Bone marrow (tissue), 2 donors: Measurements from ENCODE around the gene DECR2.
A peak's percentile ranks its signal among the peaks of the same experiment; 100 is the strongest.
"Not testable (repeated sequence)": the region's sequence is repeated elsewhere in the genome, so short reads cannot be mapped to it uniquely, and the experiment has no call there.

ENCODE experiments used
- DNase-seq, 2 donors: peaks; one replicate each; lab custom pipeline; 2025; lab: John Stamatoyannopoulos, UW

The DECR2 gene

DNA sequence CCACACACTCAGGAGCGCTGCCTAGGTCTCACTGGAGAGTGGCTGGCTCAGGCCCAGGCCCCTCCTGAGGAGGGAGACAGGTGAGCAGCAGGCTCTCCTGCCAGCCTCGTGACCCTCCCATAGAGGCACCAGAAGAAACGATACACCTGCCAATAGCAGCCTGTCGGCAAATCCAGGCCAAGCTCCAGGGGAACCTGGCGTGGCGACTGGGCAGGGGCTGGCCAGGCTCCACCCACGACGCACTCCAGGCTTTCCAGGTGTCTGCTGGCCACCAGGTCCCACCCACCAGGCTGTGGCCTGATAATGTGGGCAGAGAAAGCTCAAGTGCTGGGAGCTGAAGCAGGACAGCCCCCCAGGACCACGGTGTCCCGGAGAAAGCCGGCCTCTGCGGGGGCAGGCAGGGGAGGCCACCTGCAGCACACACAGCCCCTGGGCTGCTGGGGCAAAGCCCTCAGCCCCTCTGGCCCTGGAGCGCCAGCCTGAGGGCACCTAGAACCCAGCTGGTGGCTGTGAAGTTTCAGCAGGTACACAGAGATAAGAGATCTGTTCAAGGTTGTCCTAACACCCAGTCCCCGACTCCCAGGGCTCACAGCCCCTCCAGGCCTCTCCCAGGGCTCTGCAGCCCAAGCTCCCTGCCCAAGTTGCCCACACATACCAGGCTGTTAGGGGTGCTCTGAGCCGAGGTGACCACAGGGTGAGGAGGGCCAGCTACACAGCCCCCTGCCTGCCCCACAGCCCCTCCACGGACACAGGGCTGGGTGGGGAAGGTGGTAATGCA is 22.3 kb upstream of the DECR2 start:
- DNase-seq, result no peak

DNA sequence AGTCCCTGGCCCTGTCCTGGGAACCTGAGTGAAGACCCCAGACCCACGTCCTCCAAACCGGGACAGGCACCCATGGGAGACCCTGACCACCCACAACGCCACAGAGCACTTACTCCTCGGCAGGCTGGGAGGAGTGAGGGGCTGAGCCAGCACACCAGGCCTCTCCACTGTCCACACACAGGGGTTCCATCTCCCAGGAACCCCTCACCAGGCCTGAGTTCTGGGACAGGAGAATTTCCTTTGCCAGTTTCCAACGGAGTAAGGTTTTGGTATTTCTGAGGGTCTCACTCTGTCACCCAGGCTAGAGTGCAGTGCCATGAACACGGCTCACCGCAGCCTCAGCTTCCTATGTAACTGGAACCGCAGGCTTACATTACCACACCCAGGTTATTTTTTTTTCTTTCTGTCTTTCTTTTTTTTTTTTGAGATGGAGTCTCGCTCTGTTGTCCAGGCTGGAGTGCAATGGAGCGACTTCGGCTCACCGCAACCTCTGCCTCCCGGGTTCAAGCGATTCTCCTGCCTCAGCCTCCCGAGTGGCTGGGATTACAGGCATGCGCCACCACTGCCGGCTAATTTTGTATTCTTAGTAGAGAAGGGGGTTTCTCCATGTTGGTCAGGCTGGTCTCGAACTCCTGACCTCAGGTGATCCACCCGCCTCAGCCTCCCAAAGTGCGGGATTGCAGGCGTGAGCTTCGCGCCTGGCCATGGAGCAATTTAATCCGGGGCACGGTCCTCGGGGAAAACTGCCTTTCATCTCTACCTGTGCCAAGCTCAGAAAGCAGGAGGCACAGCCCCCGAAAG is 21.5 kb upstream of the DECR2 start:
- DNase-seq, result no peak

DNA sequence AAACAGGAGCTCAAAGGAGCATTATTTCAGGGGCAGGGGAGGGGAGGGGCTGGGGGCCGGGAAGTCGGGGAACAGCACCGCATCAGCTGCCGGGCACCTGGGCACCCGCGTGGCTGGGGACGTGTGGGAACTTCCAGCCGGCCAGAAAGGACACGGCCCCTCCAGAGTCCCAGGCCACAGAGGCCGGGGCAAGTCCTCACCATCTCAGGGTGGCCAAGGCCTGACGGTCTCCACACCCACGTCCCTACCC is 21.0 kb upstream of the DECR2 start:
- DNase-seq, result no peak

DNA sequence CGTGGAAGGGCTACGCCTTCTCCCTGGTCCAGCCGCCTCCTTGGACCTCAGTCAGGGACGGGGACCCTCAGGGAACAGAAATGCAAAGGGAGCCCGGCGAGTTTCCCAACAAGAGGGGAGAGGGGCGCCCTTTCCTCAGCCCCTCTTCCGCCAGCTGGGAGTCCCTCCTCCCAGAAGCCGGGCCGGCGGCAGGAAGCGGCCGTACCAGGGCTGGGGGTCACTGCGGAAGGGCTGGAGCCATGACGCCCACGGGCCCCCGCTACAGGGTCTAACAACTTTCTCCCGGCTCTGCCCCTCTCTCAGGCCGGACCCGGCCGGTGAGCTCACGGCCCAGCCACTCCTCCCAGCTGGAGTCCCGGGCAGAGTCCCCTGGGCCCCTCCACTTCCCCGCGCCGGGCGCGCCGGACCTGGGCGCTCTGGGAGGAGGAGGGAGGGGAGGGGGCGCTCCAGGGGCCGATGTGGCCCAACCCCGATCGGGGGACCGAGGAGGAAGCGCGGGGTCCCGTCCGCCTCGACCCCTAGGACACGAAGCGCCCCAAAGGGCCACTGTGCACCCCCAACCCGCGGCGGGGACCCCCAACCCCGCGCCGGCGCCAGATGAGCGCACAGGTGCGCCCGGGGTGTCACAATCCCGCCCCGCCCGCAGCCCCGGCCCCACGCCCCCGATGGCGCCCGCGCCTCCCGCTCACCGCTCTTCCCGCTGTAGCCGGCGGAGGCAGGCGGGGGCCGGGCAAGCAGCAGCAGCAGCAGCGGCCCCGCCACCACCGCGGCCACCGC is 20.5 kb upstream of the DECR2 start:
- no peak for DNase-seq

DNA sequence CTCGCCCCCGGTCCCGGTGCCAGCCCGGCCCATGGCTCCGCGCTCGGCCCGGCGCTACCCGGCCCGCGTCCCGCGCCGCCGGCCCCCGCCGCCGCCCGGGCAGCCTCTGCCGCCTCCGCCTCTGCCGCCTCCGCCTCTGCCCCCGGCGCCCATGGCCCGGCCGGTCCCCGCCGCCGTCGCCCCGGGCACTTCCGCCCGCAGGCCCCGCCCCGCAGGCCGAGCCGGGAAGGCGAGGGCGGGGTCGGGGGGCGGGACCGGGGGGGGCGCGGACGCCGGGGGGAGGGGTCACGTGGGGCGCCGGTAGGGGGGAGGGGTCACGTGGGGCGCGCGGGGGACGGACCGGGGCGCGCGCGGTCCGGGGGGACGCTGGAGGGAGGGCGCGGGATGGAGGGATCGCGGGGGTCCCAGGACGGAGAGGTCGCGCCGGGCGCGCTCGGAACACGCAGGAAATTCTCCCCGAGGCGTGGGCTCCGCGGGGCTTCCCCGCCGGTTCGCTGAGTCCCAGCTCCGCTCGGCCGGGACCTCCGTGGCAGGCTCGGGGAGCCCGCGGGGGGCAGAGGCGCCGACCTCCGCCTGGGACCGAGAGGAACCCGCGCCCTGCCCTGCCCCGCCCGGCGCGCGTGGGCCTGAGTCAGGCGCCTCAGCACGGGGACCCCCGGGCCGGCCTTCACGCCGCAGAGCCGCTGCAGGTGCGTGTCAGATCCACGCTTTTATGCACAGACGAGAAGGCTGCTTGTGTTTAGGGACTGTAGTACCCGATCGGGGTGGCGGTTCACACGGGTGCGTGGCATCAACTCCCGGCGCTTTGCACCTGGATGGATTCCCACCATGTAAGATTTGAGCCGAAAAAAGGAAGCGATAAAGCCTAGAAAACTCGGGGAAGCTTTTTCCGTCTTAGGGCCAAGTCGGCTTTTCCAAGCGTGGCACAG is 19.6 kb upstream of the DECR2 start, which contains the start of gene PGAP6:
Gene PGAP6, minus strand, starts transcription at position 190 of the 929 bp plus-strand sequence. Its CDS starts 157 bp downstream, at position 33.
- DNase-seq, result peak in 1 of 2 donors; percentile 50

DNA sequence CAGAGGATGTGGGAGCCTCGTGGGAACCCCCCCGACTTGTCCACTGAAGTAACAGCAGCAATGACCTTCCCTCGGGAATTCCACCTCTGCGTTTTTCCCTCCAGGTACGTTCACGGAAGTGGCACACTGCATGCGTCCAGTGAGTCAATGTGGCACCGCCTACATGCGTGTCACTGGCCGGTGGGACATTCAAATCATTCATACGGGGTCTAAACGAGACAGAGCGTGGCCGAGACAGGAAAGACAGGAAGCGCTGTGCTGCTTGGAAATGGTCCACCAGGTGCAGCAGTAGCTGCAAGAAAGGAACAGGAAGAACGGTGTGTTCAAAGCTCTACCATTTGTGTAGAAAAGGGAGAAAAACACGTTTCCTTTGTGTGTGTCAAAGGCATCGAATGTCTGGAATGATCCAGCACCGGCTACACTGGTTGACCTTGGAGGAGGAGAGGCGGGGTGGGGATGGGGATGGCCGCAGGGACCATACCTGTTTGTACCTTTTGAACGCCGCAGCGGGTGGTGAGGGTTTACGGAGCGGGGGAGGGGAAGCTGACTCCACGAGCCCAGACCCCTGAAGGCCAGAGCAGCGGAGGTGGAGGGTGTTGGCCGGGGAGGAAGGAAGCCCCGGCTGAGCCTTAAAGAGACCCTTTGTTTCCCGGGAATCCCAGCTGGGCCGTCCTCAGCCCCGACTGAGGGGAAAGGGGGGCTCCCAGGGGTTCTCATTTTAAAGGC is 18.2 kb upstream of the DECR2 start:
- DNase-seq, result no peak

DNA sequence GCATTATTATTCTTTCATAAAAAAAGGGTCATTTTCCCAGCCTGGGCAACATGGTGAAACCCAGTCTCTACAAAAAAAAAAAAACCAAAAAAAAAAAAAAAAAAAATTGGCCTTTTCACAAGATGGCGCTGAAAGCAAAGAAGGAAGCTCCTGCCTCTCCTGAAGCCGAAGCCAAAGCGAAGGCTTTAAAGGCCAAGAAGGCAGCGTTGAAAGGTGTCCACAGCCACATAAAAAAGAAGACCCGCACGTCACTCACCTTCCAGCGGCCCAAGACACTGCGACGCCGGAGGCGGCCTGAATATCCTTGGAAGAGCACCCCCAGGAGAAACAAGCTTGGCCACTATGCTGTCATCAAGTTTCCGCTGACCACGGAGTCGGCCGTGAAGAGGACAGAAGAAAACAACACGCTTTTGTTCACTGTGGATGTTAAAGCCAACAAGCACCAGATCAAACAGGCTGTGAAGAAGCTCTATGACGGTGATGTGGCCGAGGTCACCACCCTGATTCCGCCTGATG is 15.0 kb upstream of the DECR2 start:
- DNase-seq, result no peak

DNA sequence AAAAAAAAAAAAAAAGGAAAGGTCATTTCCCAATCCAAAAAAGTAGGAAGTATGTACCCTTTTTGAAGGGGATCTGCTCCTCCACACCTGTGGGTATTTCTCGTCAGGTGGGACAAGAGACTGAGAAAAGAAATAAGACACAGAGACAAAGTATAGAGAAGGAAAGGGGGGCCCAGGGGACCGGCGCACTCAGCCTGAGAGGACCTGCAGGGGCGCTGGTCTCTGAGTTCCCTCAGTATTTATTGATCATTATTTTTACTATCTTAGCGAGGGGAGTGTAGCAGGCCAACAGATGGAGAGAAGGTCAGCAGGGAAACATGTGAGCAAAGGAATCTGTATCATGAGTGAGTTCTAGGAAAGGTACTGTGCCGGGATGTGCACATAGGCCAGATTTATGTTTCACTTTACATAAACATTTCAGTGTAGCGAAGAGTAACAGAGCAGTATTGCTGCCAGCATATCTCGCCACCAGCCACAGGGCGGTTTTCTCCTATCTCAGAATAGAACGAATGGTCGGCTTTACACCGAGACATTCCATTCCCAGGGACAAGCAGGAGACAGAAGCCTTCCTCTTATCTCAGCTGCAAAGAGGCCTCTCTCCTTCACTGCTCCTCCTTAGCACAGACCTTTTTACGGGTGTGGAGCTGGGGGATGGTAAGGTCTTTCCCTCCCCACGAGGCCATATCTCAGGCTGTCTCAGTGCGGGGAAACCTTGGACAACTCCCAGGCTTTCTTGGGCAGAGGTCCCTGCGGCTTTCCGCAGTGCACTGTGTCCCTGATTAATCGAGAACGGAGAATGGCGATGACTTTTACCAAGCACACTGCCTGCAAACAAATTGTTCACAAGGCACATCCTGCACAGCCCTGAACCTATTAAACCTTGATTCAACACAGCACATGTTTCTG is 13.7 kb upstream of the DECR2 start:
- DNase-seq, result not testable (repeated sequence)

DNA sequence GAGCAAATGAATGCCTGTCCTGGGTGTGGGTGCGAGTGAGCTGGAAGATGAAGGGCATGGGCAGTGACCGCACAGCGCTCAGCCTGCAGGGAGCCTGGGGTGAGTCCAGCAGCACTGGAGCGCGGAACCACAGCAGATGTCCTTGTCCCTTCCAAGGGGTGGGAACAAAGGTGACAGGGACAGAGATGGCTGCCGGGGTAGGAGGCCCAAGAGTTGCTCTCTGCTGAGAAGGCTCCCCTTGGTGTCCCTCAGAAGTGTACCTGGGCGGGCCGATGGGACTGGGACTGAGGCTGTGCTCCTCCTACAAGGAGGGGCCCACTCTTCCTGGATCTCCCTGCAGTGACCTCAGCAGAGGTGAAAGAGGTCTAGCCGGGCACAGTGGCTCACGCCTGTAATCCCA is 12.3 kb upstream of the DECR2 start:
- no peak for DNase-seq

DNA sequence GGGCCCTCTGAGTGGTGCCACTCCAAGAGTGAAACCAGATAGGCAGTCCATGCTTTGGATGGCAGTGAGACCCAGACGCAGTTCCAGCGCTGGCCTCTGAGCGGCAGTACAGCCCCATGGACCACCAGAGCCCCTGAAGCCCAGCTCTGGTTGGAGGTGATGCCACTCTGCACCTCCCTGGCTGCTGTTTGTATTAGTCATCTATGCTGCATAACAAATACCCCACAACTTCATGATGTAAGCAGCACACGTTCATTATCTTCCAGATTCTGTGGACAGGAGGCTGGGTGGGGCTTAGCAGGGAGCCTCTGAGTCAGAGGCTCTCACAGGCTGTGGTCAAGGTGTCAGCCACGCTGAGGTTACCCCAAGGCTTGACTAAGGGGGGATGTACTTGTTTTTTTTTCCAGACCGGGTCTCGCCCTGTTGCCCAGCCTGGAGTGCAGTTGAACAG is 9.8 kb upstream of the DECR2 start:
- peak; percentile 34 to 80 for DNase-seq

DNA sequence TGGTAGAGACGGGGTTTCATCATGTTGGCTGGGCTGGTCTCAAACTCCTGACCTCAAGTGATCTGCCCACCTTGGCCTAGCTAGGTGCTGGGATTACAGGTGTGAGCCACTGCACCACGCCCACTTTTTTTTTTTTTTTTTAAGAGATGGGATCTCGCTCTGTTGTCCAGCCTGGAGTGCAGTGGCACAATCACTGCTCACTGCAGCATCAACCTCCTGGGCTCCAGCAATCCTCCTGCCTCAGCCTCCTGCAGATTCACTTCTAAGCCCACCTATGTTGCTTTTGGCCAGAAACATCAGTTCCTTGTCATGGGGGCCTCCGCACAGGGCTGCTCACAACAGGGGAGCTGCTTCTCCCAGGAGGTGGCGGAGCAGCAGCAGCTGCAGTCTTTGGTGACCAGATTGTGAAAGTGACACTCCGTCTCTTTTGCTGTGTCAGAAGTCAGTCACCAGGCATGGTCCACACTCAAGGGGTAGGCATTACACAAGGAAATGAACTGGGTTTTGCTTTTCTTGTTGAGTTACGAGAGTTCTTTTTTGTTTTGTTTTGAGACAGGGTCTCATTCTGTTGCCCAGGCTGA is 9.1 kb upstream of the DECR2 start:
- peak in 1 of 2 donors; percentile 13 for DNase-seq

DNA sequence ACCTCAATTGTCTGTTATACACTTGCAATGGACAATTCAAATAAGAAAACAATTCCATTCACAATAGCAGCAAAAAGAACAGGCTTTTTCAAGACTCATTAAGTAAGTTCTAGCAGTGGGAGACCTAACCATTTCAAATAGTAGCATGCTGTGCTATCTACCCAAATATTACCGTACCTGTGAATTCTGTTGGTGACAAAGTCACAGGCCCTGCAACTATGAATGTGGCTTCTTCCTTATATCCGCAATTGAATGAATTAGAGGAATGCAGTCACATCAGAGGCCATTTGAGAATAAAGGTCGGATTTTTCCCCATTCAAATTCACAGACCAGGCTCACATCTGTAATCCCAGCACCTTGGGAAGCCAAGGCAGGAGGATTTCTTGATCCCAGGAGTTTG is 5.5 kb upstream of the DECR2 start:
- DNase-seq, result no peak

DNA sequence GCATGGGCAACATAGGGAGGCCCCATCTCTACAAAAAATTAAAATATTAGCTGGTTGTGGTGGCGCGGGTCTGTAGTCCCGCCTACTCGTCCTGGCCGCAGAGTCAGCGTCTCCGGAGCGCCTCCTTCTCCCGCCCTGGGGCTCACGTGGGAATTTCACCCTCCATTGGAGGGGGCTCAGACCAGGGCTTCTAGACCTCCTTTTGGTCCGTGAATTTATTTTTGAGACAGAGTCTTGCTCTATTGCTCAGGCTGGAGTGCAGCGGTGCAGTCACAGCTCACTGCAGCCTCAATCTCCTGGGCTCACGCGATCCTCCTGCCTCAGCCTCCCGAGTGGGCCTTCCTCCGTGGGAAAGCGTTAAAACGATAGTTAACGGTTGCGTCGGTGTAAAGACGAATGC is 5.1 kb upstream of the DECR2 start:
- no peak for DNase-seq

DNA sequence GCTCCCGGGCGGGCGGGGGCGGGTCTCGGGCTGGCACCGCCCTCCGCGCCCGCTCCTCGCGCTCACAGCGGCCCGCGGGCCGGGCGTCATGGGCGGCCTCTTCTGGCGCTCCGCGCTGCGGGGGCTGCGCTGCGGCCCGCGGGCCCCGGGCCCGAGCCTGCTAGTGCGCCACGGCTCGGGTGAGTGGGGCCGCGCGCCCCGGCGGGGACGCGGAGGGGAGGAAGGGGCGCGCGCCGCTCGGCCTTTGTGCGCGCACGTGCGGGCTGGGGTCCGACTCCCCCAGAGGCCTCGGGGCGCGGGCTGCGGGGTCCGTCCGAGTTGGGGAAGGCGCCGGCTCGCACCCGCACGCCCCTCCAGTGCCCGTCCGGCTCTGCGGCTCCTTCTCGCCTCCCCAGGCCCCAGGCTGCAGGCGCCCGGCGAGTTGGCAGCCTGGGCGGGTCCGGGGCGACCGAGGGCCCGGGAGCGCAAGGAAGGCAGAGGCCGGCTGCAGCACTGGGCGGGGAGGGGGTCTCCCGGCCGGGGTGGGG is 4.5 kb upstream of the DECR2 start, which contains the start of gene NME4:
Gene NME4, plus strand, starts transcription at position 65 of the 527 bp plus-strand sequence. Its CDS starts 24 bp downstream, at position 89.
- DNase-seq, result no peak

DNA sequence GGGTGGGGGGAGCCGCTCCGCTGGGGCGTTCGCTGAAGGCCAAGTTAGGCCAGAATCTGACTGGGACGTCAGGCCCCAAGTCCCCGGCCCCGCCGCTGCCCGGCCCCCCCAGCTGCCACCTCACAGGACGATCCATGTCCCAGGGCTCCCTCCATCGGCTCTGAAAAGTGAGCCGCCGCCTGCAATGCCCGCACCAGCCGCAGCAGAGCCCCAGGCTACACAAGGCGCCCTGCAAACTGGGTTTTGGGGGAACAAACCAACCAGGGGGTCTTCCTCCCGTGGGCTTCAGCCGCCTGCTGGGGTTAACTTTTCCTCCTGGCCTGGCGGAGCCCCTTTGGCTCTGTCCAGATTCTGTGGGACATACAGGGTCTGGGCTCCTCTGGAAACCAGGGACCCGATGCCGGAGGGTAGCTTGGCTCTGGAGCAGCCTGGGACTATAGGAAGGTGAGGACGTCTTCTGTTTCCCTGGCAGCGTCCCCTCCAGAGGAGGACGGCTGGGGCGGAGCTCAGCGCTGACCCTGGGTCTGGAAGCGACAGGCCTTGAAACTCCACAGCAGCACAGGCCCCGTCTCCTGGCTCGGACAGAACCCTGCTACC is 3.9 kb upstream of the DECR2 start:
- no peak for DNase-seq

DNA sequence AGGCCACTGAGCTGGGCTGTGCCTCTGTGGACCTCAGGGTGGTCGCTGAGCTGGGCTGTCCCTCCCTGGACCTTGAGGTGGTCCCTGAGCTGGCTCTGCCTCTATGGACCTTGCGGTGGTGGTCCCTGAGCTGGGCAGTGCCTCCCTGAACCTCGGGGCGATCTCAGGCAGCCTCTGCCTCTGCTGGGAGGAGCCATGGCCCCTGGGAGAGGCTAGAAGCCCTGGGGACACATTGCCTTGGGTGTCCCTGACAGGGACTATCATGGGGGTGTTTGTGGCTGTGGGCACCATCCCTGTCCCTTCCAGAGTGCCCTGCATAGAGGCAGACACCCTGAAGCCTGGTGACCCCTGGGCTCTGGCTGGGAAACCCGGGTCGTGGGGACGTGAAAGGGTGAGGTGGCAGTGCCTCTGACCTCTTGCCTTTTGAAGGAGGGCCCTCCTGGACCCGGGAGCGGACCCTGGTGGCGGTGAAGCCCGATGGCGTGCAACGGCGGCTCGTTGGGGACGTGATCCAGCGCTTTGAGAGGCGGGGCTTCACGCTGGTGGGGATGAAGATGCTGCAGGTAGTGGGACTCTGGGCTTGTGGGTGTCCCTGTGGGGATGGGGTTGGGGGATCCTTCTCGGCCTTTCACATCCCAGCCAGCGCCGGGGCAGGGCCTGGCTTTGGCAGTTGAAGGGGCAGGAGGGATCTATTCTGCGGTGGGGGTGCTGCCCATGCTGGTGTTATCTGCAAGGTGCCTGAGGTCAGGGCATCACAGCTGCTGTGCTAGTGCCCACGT is 2.9 kb upstream of the DECR2 start:
- DNase-seq, result no peak

DNA sequence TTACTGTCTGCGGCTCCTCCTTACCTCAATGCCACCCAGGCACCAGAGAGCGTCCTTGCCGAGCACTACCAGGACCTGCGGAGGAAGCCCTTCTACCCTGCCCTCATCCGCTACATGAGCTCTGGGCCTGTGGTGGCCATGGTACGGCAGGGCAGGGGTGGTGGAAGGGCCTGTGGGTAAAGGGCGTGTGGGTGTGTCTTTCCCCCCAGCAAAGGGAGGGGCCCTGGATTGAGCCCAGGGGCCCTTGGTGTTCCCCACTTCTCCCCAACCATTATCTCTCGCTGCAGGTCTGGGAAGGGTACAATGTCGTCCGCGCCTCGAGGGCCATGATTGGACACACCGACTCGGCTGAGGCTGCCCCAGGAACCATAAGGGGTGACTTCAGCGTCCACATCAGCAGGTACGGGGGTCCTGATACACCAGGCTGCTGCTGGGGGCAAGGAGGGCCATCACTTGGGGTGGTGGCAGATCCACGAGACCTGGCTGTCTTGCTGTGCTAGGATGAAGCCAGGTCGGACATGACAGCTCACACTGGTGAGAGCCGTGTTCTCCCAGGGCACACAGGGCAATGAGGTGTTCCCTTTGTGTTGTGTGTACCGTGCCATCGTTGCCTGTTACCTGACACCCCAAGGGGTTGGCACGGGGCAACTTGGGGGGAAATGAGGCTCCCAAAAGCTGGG is 2.2 kb upstream of the DECR2 start:
- DNase-seq, result no peak
